ENCODE data around the gene ZFPM1.

- TF ChIP-seq POLR2AphosphoS5 (IDR thresholded peaks at IDR 0.05; ENCODE audit: insufficient read depth in 1 of 2, low read depth in 1 of 2) (no peak), CTCF (IDR thresholded peaks at IDR 0.05) (no peak)
These were observed 38.7 kb downstream of the ZFPM1 start for GRCh38 chr16:88491560-88492310.
